Spleen (tissue), 11 donors: ENCODE measurements around the gene ZNRF3. TPM values are rescaled to one million over a fixed set of nuclear protein-coding genes. Genes with fewer than 3 reads are reported as not detected.

Source experiments
- DNase-seq: peaks from one replicate; pipeline ENCODE4 v3.0.0-alpha.2; 2020
- H3K27ac ChIP-seq, 8 donors: fragments of 200-600 bp; sonication (generic) in 7 of 8; 1 replicate in 4 of 8; 2 replicates in 4 of 8; pipeline versions ENCODE4 v1.5.0 to v1.8.0; 2016 to 2021; ENCODE audit warnings: inconsistent platforms in 4 of 8, mild to moderate bottlenecking in 4 of 8, moderate library complexity in 1 of 8
- H3K27me3 ChIP-seq, 7 donors: fragments of 200-600 bp; sonication (generic) in 6 of 7; replicated peaks in 1 of 7; 1 replicate in 4 of 7; 2 replicates in 3 of 7; pipeline versions ENCODE4 v1.5.0 to v1.8.0; 2016 to 2021; ENCODE audit warnings: inconsistent platforms in 3 of 7, mild to moderate bottlenecking in 1 of 7
- H3K36me3 ChIP-seq, 6 donors: fragments of 200-600 bp; sonication (generic) in 5 of 6; 1 replicate in 4 of 6; 2 replicates in 2 of 6; pipeline versions ENCODE4 v1.5.0 to v1.8.0; 2016 to 2021; ENCODE audit warnings: inconsistent platforms in 2 of 6
- H3K4me1 ChIP-seq, 6 donors: fragments of 200-600 bp; sonication (generic) in 5 of 6; 1 replicate in 3 of 6; 2 replicates in 3 of 6; pipeline versions ENCODE4 v1.5.0 to v1.8.0; 2016 to 2021; ENCODE audit warnings: inconsistent platforms in 3 of 6
- H3K4me3 ChIP-seq, 8 donors: fragments of 200-600 bp; sonication (generic) in 7 of 8; 1 replicate in 4 of 8; 2 replicates in 4 of 8; pipeline versions ENCODE4 v1.5.0 to v1.8.0; 2016 to 2021; ENCODE audit warnings: inconsistent platforms in 4 of 8, mild to moderate bottlenecking in 4 of 8, moderate library complexity in 2 of 8
- H3K9me3 ChIP-seq, 8 donors: fragments of 200-600 bp; sonication (generic) in 7 of 8; 1 replicate in 4 of 8; 2 replicates in 4 of 8; pipeline versions ENCODE4 v1.5.0 to v1.8.0; 2016 to 2021; ENCODE audit warnings: inconsistent platforms in 4 of 8
- CTCF ChIP-seq, 11 experiments: fragments of 200-600 bp in 7 of 11; fragments of 450-650 bp in 4 of 11; sonication (generic) in 4 of 11; IDR thresholded peaks in 8 of 11; conservative IDR thresholded peaks in 3 of 11; 1 replicate in 7 of 11; 2 replicates in 4 of 11; pipeline versions ENCODE4 v1.4.0 to v1.8.0; 2016 to 2021; ENCODE audit warnings: antibody characterized with exemption in 11 of 11, inconsistent platforms in 4 of 11, mild to moderate bottlenecking in 1 of 11
- POLR2A ChIP-seq, 3 donors: fragments of 450-650 bp; IDR thresholded peaks; one replicate each; pipeline ENCODE4 v1.5.1; 2017; ENCODE audit warnings: antibody characterized with exemption in 3 of 3, mild to moderate bottlenecking in 1 of 3
- POLR2AphosphoS5 ChIP-seq, 3 donors: sonication (generic); formaldehyde crosslinking; IDR thresholded peaks; one replicate each; pipeline ENCODE4 v1.5.1; 2017; ENCODE audit warnings: antibody characterized with exemption in 3 of 3
- WGBS, 5 donors: extraction: QIAGEN DNeasy Blood & Tissue Kit in 3 of 5; methylation state at CpG; one replicate each; pipeline versions ENCODE4 v1.1.5 to v1.1.7; 2013 to 2018; 5-methylcytosine and 5-hydroxymethylcytosine counted together
- intact Hi-C: fragments of 100-400 bp; cut with DNase I; formaldehyde crosslinking; loops from one replicate; pipeline ENCODE4 v1.15.0; 2023; ENCODE audit warnings: low total_unique reads
- polyA plus RNA-seq, 3 donors: library from polyadenylated mRNA; stranded (reverse); fragments of 200-250 nt; gene quantifications; one replicate each; pipeline ENCODE4 v1.2.1, GENCODE V29; 2013
- total RNA-seq, 7 donors: library from RNA; depleted of rRNA in 3 of 7; stranded (reverse); fragments of >200 nt in 3 of 7; fragmentation: NEBNext Ultra II Directional in 4 of 7; extraction: Animal tissue kit (Norgen Biotek cat#: 25700) in 4 of 7; gene quantifications; one replicate each; pipeline versions ENCODE4 v1.1.0 to v1.2.1, GENCODE V29; 2016 to 2021
- donor health status: healthy with polysubstance abuse.
- donor health status: DM: no; HTN: no; CAD: no; lungs with moderate emphysema.
- donor health status: DM: no; HTN: no; CAD: no.
- donor health status: Bipolar disorder and iron deficiency.
- donor health status: healthy.
- donor health status: DM: no; HTN: no; CAD: no.
- donor health status: DM: yes; HTN: yes; CAD: no.

Gene ZNRF3
- total and polyA plus RNA-seq, 10 donors: 0.15 to 4.5 (median 2.6) TPM

GRCh38 chr22:28887725-28888459 lies 4.5 kb downstream of the ZNRF3 start:
- no peak for TF ChIP-seq POLR2AphosphoS5 (IDR thresholded peaks at IDR 0.05)
- no peak for TF ChIP-seq POLR2A (IDR thresholded peaks at IDR 0.05)
- TF ChIP-seq CTCF (IDR thresholded peaks at IDR 0.05 in 8 of 11, conservative IDR thresholded peaks at IDR 0.05 in 3 of 11): no peak

GRCh38 chr22:28889478-28890024 lies 6.2 kb downstream of the ZNRF3 start:
- Histone ChIP-seq H3K27ac (no peak overlapping the region), H3K9me3 (no peaks in the 10 kb centered on the region), H3K36me3 (no peaks in the 10 kb centered on the region), H3K27me3 (peaks cover 0 to 23% (median 0%) of the 10 kb centered on the region in 7 donors), H3K4me3 (no peak overlapping the region), H3K4me1 (peaks cover under 1 to 21% (median 11%) of the 10 kb centered on the region in 6 donors)
- whole genome bisulfite sequencing, 5 donors: 77 to 85% (median 83%) methylated on average over 6 of the region's 6 CpGs
- TF ChIP-seq POLR2AphosphoS5 (IDR thresholded peaks at IDR 0.05) (no peak), CTCF (IDR thresholded peaks at IDR 0.05 in 8 of 11, conservative IDR thresholded peaks at IDR 0.05 in 3 of 11) (no peak), POLR2A (IDR thresholded peaks at IDR 0.05) (no peak)
- DNase-seq: no peak
- intact Hi-C loops: no loop called here

More at GRCh38 chr22:28887725-28888459, 4.5 kb downstream of the ZNRF3 start:
- Histone ChIP-seq H3K4me3 (no peak overlapping the region), H3K27ac (no peak overlapping the region), H3K4me1 (peaks cover 4 to 20% (median 12%) of the 10 kb centered on the region in 6 donors), H3K36me3 (no peaks in the 10 kb centered on the region), H3K9me3 (no peaks in the 10 kb centered on the region), H3K27me3 (peaks cover 0 to 31% (median 0%) of the 10 kb centered on the region in 7 donors)
- DNase-seq: no peak
- intact Hi-C loops: no loop called here
- 82 to 93% (median 90%) methylated on average over 4 of the region's 4 CpGs for WGBS, 5 donors

- no peak for TF ChIP-seq POLR2A (IDR thresholded peaks at IDR 0.05)
- TF ChIP-seq CTCF (IDR thresholded peaks at IDR 0.05 in 8 of 11, conservative IDR thresholded peaks at IDR 0.05 in 3 of 11): no peak
- TF ChIP-seq POLR2AphosphoS5 (IDR thresholded peaks at IDR 0.05): no peak
- 89 to 95% (median 93%) methylated on average over 2 of the region's 2 CpGs for WGBS, 5 donors
- Histone ChIP-seq H3K27ac (no peak overlapping the region), H3K4me3 (no peak overlapping the region), H3K36me3 (no peaks in the 10 kb centered on the region), H3K9me3 (no peaks in the 10 kb centered on the region), H3K4me1 (peaks cover 0 to 20% (median 9%) of the 10 kb centered on the region in 6 donors), H3K27me3 (peaks cover 0 to 6% (median 0%) of the 10 kb centered on the region in 7 donors)
- no peak for DNase-seq
- intact Hi-C loops: no loop called here
These were observed 7.9 kb downstream of the ZNRF3 start for GRCh38 chr22:28891156-28891733.

GRCh38 chr22:28892175-28892731 lies 8.9 kb downstream of the ZNRF3 start:
- H3K4me1 ChIP-seq: peaks cover 0 to 30% (median 11%) of the 10 kb centered on the region in 6 donors
- H3K27ac ChIP-seq: no peak overlapping the region
- intact Hi-C loops: no loop called here
- DNase-seq: no peak
- H3K36me3 ChIP-seq: no peaks in the 10 kb centered on the region
- TF ChIP-seq POLR2A (IDR thresholded peaks at IDR 0.05) (no peak), POLR2AphosphoS5 (IDR thresholded peaks at IDR 0.05) (no peak), CTCF (IDR thresholded peaks at IDR 0.05 in 8 of 11, conservative IDR thresholded peaks at IDR 0.05 in 3 of 11) (no peak)
- no peaks in the 10 kb centered on the region for H3K27me3 ChIP-seq
- H3K9me3 ChIP-seq: no peaks in the 10 kb centered on the region
- 74 to 80% (median 76%) methylated on average over 5 of the region's 5 CpGs for WGBS, 5 donors
- H3K4me3 ChIP-seq: no peak overlapping the region
